HG02840 (cell line): ENCODE measurements around the gene TRAF6.

Experiments used
- ATAC-seq: cut with Tn5 transposase; IDR thresholded peaks from one replicate; pipeline ENCODE4 v1.9.1; 2021; ENCODE audit warnings: mild to moderate bottlenecking, moderate library complexity, moderate number of reproducible peaks; ENCODE audit not compliant: unreplicated experiment, low FRiP score

The TRAF6 gene

GRCh38 chr11:36437413-36437812 lies 72.7 kb downstream of the TRAF6 start:
- ATAC-seq: no peak
